Measurements from ENCODE around the gene FXYD1. TPM values are rescaled to one million over a fixed set of nuclear protein-coding genes. Genes with fewer than 3 reads are reported as not detected.

FXYD1 gene
- polyA plus RNA-seq, 1 of the 3 experiments (the other 2 are of a cell fraction), result 0.12 TPM

GRCh38 chr19:35154525-35155406 is 16.1 kb downstream of the FXYD1 start, which contains the start of gene FXYD5 (continued):
- TF ChIP-seq, protein P1, sequence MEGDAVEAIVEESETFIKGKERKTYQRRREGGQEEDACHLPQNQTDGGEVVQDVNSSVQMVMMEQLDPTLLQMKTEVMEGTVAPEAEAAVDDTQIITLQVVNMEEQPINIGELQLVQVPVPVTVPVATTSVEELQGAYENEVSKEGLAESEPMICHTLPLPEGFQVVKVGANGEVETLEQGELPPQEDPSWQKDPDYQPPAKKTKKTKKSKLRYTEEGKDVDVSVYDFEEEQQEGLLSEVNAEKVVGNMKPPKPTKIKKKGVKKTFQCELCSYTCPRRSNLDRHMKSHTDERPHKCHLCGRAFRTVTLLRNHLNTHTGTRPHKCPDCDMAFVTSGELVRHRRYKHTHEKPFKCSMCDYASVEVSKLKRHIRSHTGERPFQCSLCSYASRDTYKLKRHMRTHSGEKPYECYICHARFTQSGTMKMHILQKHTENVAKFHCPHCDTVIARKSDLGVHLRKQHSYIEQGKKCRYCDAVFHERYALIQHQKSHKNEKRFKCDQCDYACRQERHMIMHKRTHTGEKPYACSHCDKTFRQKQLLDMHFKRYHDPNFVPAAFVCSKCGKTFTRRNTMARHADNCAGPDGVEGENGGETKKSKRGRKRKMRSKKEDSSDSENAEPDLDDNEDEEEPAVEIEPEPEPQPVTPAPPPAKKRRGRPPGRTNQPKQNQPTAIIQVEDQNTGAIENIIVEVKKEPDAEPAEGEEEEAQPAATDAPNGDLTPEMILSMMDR (IDR thresholded peaks at IDR 0.05), result no peak; the same call in 1 of the 2 replicates

GRCh38 chr19:35155441-35155840 is 16.8 kb downstream of the FXYD1 start:
- 41% methylated on average over 11 of the region's 17 CpGs for WGBS (ENCODE audit: low lambda C conversion rate)
- H3K36me3 ChIP-seq (replicated peaks in 1 of 2; ENCODE audit: control insufficient read depth in 1 of 2, insufficient read depth in 2 of 2, low read length in 1 of 2), result peaks cover 3 to 16% of the 10 kb centered on the region in 2 experiments
- peak overlapping the region; percentile 98 for H3K4me2 ChIP-seq
- 0 out of 2 replicates have a peak overlapping the region, but pooled peaks have one; percentile 79 for H2AFZ ChIP-seq (ENCODE audit: low read depth)
- H3K9me3 ChIP-seq, result no peaks in the 10 kb centered on the region
- peaks cover 19% of the 10 kb centered on the region for H3K79me2 ChIP-seq (ENCODE audit: insufficient read depth)
- peak overlapping the region; percentile 62 to 90 for H3K4me3 ChIP-seq (ENCODE audit: low read depth in 2 of 2, low read length in 1 of 2)
- H3F3A ChIP-seq (replicated peaks; ENCODE audit: insufficient read depth), result peaks cover 4% of the 10 kb centered on the region
- no peaks in the 10 kb centered on the region for H3K9me2 ChIP-seq
- no peak for TF ChIP-seq ZBTB33 (IDR thresholded peaks at IDR 0.05; ENCODE audit: borderline replicate concordance, low read depth)
- TF ChIP-seq RFX5 (IDR thresholded peaks at IDR 0.05; ENCODE audit: low read length), result no peak
- TF ChIP-seq TEAD4 (IDR thresholded peaks at IDR 0.05; ENCODE audit: borderline replicate concordance, insufficient read depth), result no peak
- no peak for TF ChIP-seq NRF1 (IDR thresholded peaks at IDR 0.05; ENCODE audit: low read depth, low read length)
- H3K9ac ChIP-seq, result peak overlapping the region; percentile 90; the same call in 1 of the 2 replicates
- ChIA-PET CTCF (interaction anchor here (5.3 kb wide), 1 partner anchor 12 kb away, joined by 59 read pairs; the partner anchor contains the start of gene FXYD7), POLR2A (interaction anchor here (0.6 kb wide), 1 partner anchor 554 kb away, joined by 4 read pairs; no protein-coding TSS in a partner anchor)
- DNase-seq, result no peak
- no peaks in the 10 kb centered on the region for H3K27me3 ChIP-seq (ENCODE audit: insufficient read depth)
- no peaks in the 10 kb centered on the region for H4K20me1 ChIP-seq (ENCODE audit: insufficient read depth)
- H3K4me1 ChIP-seq (ENCODE audit: control insufficient read depth in 1 of 2, insufficient read depth in 2 of 2, low read depth in 1 of 2, low read length in 1 of 2), result peaks cover 0 to 3% of the 10 kb centered on the region in 2 experiments; a peak in 2 of 4 replicates
- H3K27ac ChIP-seq (ENCODE audit: low read depth in 2 of 2, low read length in 1 of 2), result peak overlapping the region in 1 of 2 experiments; percentile 57; a peak in 2 of 4 replicates

- CTCF ChIA-PET, result no interaction called here
- Histone ChIP-seq H3K9ac (peak overlapping the region; percentile 90; the same call in 1 of the 2 replicates), H3K27ac (ENCODE audit: low read depth in 2 of 2, low read length in 1 of 2) (no peak overlapping the region), H3K9me2 (no peaks in the 10 kb centered on the region), H2AFZ (ENCODE audit: low read depth) (no peak overlapping the region), H3K4me1 (ENCODE audit: control insufficient read depth in 1 of 2, insufficient read depth in 2 of 2, low read depth in 1 of 2, low read length in 1 of 2) (peaks cover 0 to 3% of the 10 kb centered on the region in 2 experiments; a peak in 2 of 4 replicates), H3F3A (replicated peaks; ENCODE audit: insufficient read depth) (peaks cover 4% of the 10 kb centered on the region), H3K9me3 (no peaks in the 10 kb centered on the region), H3K36me3 (replicated peaks in 1 of 2; ENCODE audit: control insufficient read depth in 1 of 2, insufficient read depth in 2 of 2, low read length in 1 of 2) (peaks cover 3 to 21% of the 10 kb centered on the region in 2 experiments), H3K79me2 (ENCODE audit: insufficient read depth) (peaks cover 19% of the 10 kb centered on the region), H3K27me3 (ENCODE audit: insufficient read depth) (no peaks in the 10 kb centered on the region), H4K20me1 (ENCODE audit: insufficient read depth) (no peaks in the 10 kb centered on the region), H3K4me3 (ENCODE audit: low read depth in 2 of 2, low read length in 1 of 2) (peak overlapping the region; percentile 62 to 90; a peak in 3 of 4 replicates), H3K4me2 (peak overlapping the region; percentile 98)
- TF ChIP-seq YY1 (IDR thresholded peaks at IDR 0.05; ENCODE audit: low read depth), result no peak
- POLR2A ChIA-PET, result no interaction called here
- WGBS (ENCODE audit: low lambda C conversion rate), result 65% methylated on average over 6 of the region's 6 CpGs
- DNase-seq, result no peak
Measured at GRCh38 chr19:35155981-35156672, 17.5 kb downstream of the FXYD1 start.

All from SK-N-SH (cell line).